Measurements from ENCODE around the gene FUT9.

The FUT9 gene

GRCh38 chr6:96058082-96058481 is 42.3 kb downstream of the FUT9 start:
- no peak for DNase-seq
- H3K27ac ChIP-seq (ENCODE audit: low read length): no peak overlapping the region

GRCh38 chr6:96059586-96059985 is 43.8 kb downstream of the FUT9 start:
- TF ChIP-seq CTCF (IDR thresholded peaks at IDR 0.05; ENCODE audit: low read length): no peak
- TF ChIP-seq EZH2 (optimal IDR thresholded peaks at IDR 0.05; ENCODE audit: low read depth, low read length): no peak
- TF ChIP-seq EZH2phosphoT487 (IDR thresholded peaks at IDR 0.05; ENCODE audit: low read length): no peak
- Histone ChIP-seq H3K9ac (ENCODE audit: low read length) (no peak overlapping the region), H2AFZ (ENCODE audit: low read length) (no peak overlapping the region), H3K9me2 (replicated peaks; ENCODE audit: insufficient read depth, low read length) (no peaks in the 10 kb centered on the region), H3F3A (ENCODE audit: insufficient read depth, low read length) (no peaks in the 10 kb centered on the region), H3K9me3 (replicated peaks; ENCODE audit: insufficient read depth, low read length) (no peaks in the 10 kb centered on the region), H3K27me3 (replicated peaks; ENCODE audit: insufficient read depth, low read length) (no peaks in the 10 kb centered on the region), H3K4me1 (ENCODE audit: low read length) (no peaks in the 10 kb centered on the region), H3K79me2 (ENCODE audit: low read length) (no peaks in the 10 kb centered on the region), H3K4me2 (ENCODE audit: low read depth, low read length) (no peak overlapping the region), H3K36me3 (replicated peaks; ENCODE audit: insufficient read depth, low read length) (no peaks in the 10 kb centered on the region), H4K20me1 (ENCODE audit: insufficient read depth, low read length) (no peaks in the 10 kb centered on the region), H3K4me3 (ENCODE audit: low read length) (no peak overlapping the region), H3K27ac (ENCODE audit: low read length) (no peak overlapping the region)
- no peak for DNase-seq

More at GRCh38 chr6:96058082-96058481, 42.3 kb downstream of the FUT9 start:
- Histone ChIP-seq H3K79me2 (ENCODE audit: low read length) (no peaks in the 10 kb centered on the region), H3K9me3 (replicated peaks; ENCODE audit: insufficient read depth, low read length) (no peaks in the 10 kb centered on the region), H3K4me1 (ENCODE audit: low read length) (no peaks in the 10 kb centered on the region), H3F3A (ENCODE audit: insufficient read depth, low read length) (no peaks in the 10 kb centered on the region), H3K27me3 (replicated peaks; ENCODE audit: insufficient read depth, low read length) (no peaks in the 10 kb centered on the region), H3K4me2 (ENCODE audit: low read depth, low read length) (no peak overlapping the region), H3K36me3 (replicated peaks; ENCODE audit: insufficient read depth, low read length) (no peaks in the 10 kb centered on the region), H4K20me1 (ENCODE audit: insufficient read depth, low read length) (no peaks in the 10 kb centered on the region), H3K9ac (ENCODE audit: low read length) (no peak overlapping the region), H2AFZ (ENCODE audit: low read length) (no peak overlapping the region), H3K4me3 (ENCODE audit: low read length) (no peak overlapping the region), H3K9me2 (replicated peaks; ENCODE audit: insufficient read depth, low read length) (no peaks in the 10 kb centered on the region)
- no peak for TF ChIP-seq EZH2 (optimal IDR thresholded peaks at IDR 0.05; ENCODE audit: low read depth, low read length)
- TF ChIP-seq CTCF (IDR thresholded peaks at IDR 0.05; ENCODE audit: low read length): no peak
- TF ChIP-seq EZH2phosphoT487 (IDR thresholded peaks at IDR 0.05; ENCODE audit: low read length): no peak

GRCh38 chr6:96060249-96060648 is 44.5 kb downstream of the FUT9 start:
- no peak for TF ChIP-seq EZH2phosphoT487 (IDR thresholded peaks at IDR 0.05; ENCODE audit: low read length)
- no peak for TF ChIP-seq EZH2 (optimal IDR thresholded peaks at IDR 0.05; ENCODE audit: low read depth, low read length)
- no peak for TF ChIP-seq CTCF (IDR thresholded peaks at IDR 0.05; ENCODE audit: low read length)
- H3K4me1 ChIP-seq (ENCODE audit: low read length): no peaks in the 10 kb centered on the region

More at GRCh38 chr6:96060249-96060648, 44.5 kb downstream of the FUT9 start:
- Histone ChIP-seq H3K27ac (ENCODE audit: low read length) (no peak overlapping the region), H3K27me3 (replicated peaks; ENCODE audit: insufficient read depth, low read length) (no peaks in the 10 kb centered on the region), H3K79me2 (ENCODE audit: low read length) (no peaks in the 10 kb centered on the region), H3K9ac (ENCODE audit: low read length) (no peak overlapping the region), H3K9me2 (replicated peaks; ENCODE audit: insufficient read depth, low read length) (no peaks in the 10 kb centered on the region), H3K36me3 (replicated peaks; ENCODE audit: insufficient read depth, low read length) (no peaks in the 10 kb centered on the region), H3F3A (ENCODE audit: insufficient read depth, low read length) (no peaks in the 10 kb centered on the region), H3K9me3 (replicated peaks; ENCODE audit: insufficient read depth, low read length) (no peaks in the 10 kb centered on the region), H3K4me2 (ENCODE audit: low read depth, low read length) (no peak overlapping the region), H2AFZ (ENCODE audit: low read length) (no peak overlapping the region), H3K4me3 (ENCODE audit: low read length) (no peak overlapping the region), H4K20me1 (ENCODE audit: insufficient read depth, low read length) (no peaks in the 10 kb centered on the region)
- no peak for DNase-seq

Measured in MM.1S (cell line).